SK-N-SH (cell line): ENCODE measurements around the gene ALDH1L2. TPM values are rescaled to one million over a fixed set of nuclear protein-coding genes. Genes with fewer than 3 reads are reported as not detected.

ENCODE experiments used
- CTCF ChIA-PET: fragments of 300-600, 350-600 bp; formaldehyde crosslinking; extraction: SDS; loops from one replicate; lab custom pipeline; 2021; lab: Yijun Ruan, JAX
- POLR2A ChIA-PET: fragments of 350-600 bp; sonication (Branson Sonifier 250); formaldehyde crosslinking; extraction: SDS; loops from one replicate; lab custom pipeline; 2020; ENCODE audit warnings: antibody characterized with exemption, inconsistent platforms; lab: Yijun Ruan, JAX
- DNase-seq: peaks from one replicate; pipeline ENCODE4 v3.0.0; 2012
- H2AFZ ChIP-seq: fragments of 200-600 bp; sonication (generic); 2 replicates; pipeline ENCODE4 v1.8.1; 2016; ENCODE audit warnings: antibody characterized with exemption, mild to moderate bottlenecking, low read depth
- H3F3A ChIP-seq: fragments of 200-600 bp; sonication (generic); replicated peaks from 2 replicates; pipeline ENCODE3; 2016; ENCODE audit warnings: antibody characterized with exemption, mild to moderate bottlenecking; ENCODE audit not compliant: insufficient read depth
- H3K27ac ChIP-seq, 2 experiments: fragments of 200-500 bp in 1 of 2; fragments of 200-600 bp in 1 of 2; sonication (Bioruptor generic) in 1 of 2; sonication (generic), shearing (Covaris generic) in 1 of 2; 2 replicates each; pipeline versions ENCODE4 v1.5.1 to v1.6.1; 2014 to 2016; ENCODE audit warnings: low read depth in 2 of 2, inconsistent platforms in 1 of 2, low read length in 1 of 2, mild to moderate bottlenecking in 1 of 2, mixed read lengths in 1 of 2
- H3K27me3 ChIP-seq: fragments of 200-600 bp; sonication (generic), shearing (Covaris generic); 2 replicates; pipeline ENCODE4 v1.6.1; 2016; ENCODE audit warnings: mixed run types; ENCODE audit not compliant: insufficient read depth
- H3K36me3 ChIP-seq, 2 experiments: fragments of 200-500 bp in 1 of 2; fragments of 200-600 bp in 1 of 2; sonication (Bioruptor generic) in 1 of 2; sonication (generic) in 1 of 2; replicated peaks in 1 of 2; 2 replicates each; pipeline versions ENCODE3 to v1.5.1; 2014 to 2016; ENCODE audit warnings: low read length in 1 of 2, mild to moderate bottlenecking in 1 of 2; ENCODE audit not compliant: insufficient read depth in 2 of 2, control insufficient read depth in 1 of 2
- H3K4me1 ChIP-seq, 2 experiments: fragments of 200-500 bp in 1 of 2; fragments of 200-600 bp in 1 of 2; sonication (Bioruptor generic) in 1 of 2; sonication (generic), shearing (Covaris generic) in 1 of 2; 2 replicates each; pipeline versions ENCODE4 v1.5.1 to v1.6.1; 2014 to 2016; ENCODE audit warnings: low read depth in 1 of 2, low read length in 1 of 2, mixed run types in 1 of 2; ENCODE audit not compliant: insufficient read depth in 2 of 2, control insufficient read depth in 1 of 2
- H3K4me2 ChIP-seq: fragments of 200-600 bp; sonication (generic), shearing (Covaris generic); 2 replicates; pipeline ENCODE4 v1.6.1; 2017; ENCODE audit warnings: mixed run types
- H3K4me3 ChIP-seq, 2 experiments: fragments of 200-500 bp in 1 of 2; fragments of 200-600 bp in 1 of 2; sonication (Bioruptor generic) in 1 of 2; sonication (generic), shearing (Covaris generic) in 1 of 2; 2 replicates each; pipeline versions ENCODE4 v1.5.1 to v1.8.1; 2014 to 2016; ENCODE audit warnings: low read depth in 2 of 2, inconsistent platforms in 1 of 2, low read length in 1 of 2, mild to moderate bottlenecking in 1 of 2, mixed read lengths in 1 of 2, moderate library complexity in 1 of 2
- H3K79me2 ChIP-seq: fragments of 200-600 bp; sonication (generic); 2 replicates; pipeline ENCODE4 v1.8.1; 2017; ENCODE audit warnings: mild to moderate bottlenecking; ENCODE audit not compliant: insufficient read depth
- H3K9ac ChIP-seq: fragments of 200-600 bp; sonication (generic); 2 replicates; pipeline ENCODE4 v1.6.1; 2017; ENCODE audit warnings: mixed run types
- H3K9me2 ChIP-seq: fragments of 200-600 bp; sonication (generic); 2 replicates; pipeline ENCODE4 v1.6.1; 2017; ENCODE audit warnings: mixed run types
- H3K9me3 ChIP-seq: fragments of 200-600 bp; sonication (generic); 2 replicates; pipeline ENCODE4 v1.6.1; 2017; ENCODE audit warnings: mixed run types, mild to moderate bottlenecking, moderate library complexity
- H4K20me1 ChIP-seq: fragments of 200-600 bp; sonication (generic); 2 replicates; pipeline ENCODE4 v1.6.1; 2017; ENCODE audit warnings: mild to moderate bottlenecking, mixed run types; ENCODE audit not compliant: insufficient read depth
- ELF1 ChIP-seq: IDR thresholded peaks from 2 replicates; pipeline ENCODE4 v1.4.0; 2012
- EP300 ChIP-seq, 2 experiments: IDR thresholded peaks; 2 replicates each; pipeline versions ENCODE4 v1.4.0 to v1.6.1; 2012; ENCODE audit warnings: borderline replicate concordance in 1 of 2, low read depth in 1 of 2, low read length in 1 of 2
- EZH2phosphoT487 ChIP-seq: fragments of 200-600 bp; sonication (generic); IDR thresholded peaks from 2 replicates; pipeline ENCODE4 v1.6.1; 2017; ENCODE audit warnings: low read depth, mixed run types, mild to moderate bottlenecking, antibody characterized with exemption, moderate library complexity, borderline replicate concordance
- FOSL2 ChIP-seq: IDR thresholded peaks from 2 replicates; pipeline ENCODE4 v1.4.0; 2012; ENCODE audit warnings: low read depth, mild to moderate bottlenecking, moderate library complexity, borderline replicate concordance
- GABPA ChIP-seq: IDR thresholded peaks from 2 replicates; pipeline ENCODE4 v1.4.0; 2012; ENCODE audit warnings: low read depth, mild to moderate bottlenecking
- MEF2A ChIP-seq: IDR thresholded peaks from 2 replicates; pipeline ENCODE4 v1.4.0; 2012; ENCODE audit warnings: low read depth, borderline replicate concordance
- NFIC ChIP-seq: IDR thresholded peaks from 2 replicates; pipeline ENCODE4 v1.4.0; 2012; ENCODE audit warnings: borderline replicate concordance
- POLR2AphosphoS5 ChIP-seq: IDR thresholded peaks from 2 replicates; pipeline ENCODE4 v1.6.1; 2012; ENCODE audit warnings: low read depth, low read length
- RCOR1 ChIP-seq: fragments of 150-350 bp; IDR thresholded peaks from 2 replicates; pipeline ENCODE4 v1.6.1; 2017; ENCODE audit warnings: antibody characterized with exemption, low read length
- RFX5 ChIP-seq: IDR thresholded peaks from 2 replicates; pipeline ENCODE4 v1.6.1; 2012; ENCODE audit warnings: mild to moderate bottlenecking, improper control_type of control experiment, low read length
- RXRA ChIP-seq: IDR thresholded peaks from 2 replicates; pipeline ENCODE4 v1.4.0; 2012; ENCODE audit warnings: low read depth, mild to moderate bottlenecking, borderline replicate concordance
- SIN3A ChIP-seq: IDR thresholded peaks from 2 replicates; pipeline ENCODE4 v1.6.1; 2012; ENCODE audit warnings: low read depth, mild to moderate bottlenecking, low read length, moderate library complexity, borderline replicate concordance
- SMC3 ChIP-seq: IDR thresholded peaks from 2 replicates; pipeline ENCODE4 v1.6.1; 2012; ENCODE audit warnings: low read depth, low read length, improper control_type of control experiment
- TEAD4 ChIP-seq: IDR thresholded peaks from 2 replicates; pipeline ENCODE4 v1.4.0; 2012; ENCODE audit warnings: mild to moderate bottlenecking, borderline replicate concordance; ENCODE audit not compliant: insufficient read depth
- YY1 ChIP-seq: IDR thresholded peaks from 2 replicates; pipeline ENCODE4 v1.4.0; 2012; ENCODE audit warnings: low read depth, mild to moderate bottlenecking
- WGBS: methylation state at CpG from one replicate; pipeline ENCODE4 v1.1.6; 2017; ENCODE audit warnings: low lambda C conversion rate; 5-methylcytosine and 5-hydroxymethylcytosine counted together
- polyA plus RNA-seq, 3 experiments: library from polyadenylated mRNA; depleted of rRNA; stranded (reverse); fragments of >200 nt; gene quantifications; 2 replicates each; pipeline ENCODE4 v1.2.3, GENCODE V29; 2012
- TF ChIP-seq, protein P1 (sequence below): IDR thresholded peaks from 2 replicates; pipeline ENCODE4 v1.4.0; 2012; ENCODE audit warnings: low read depth
- TF ChIP-seq, protein P2 (sequence below): IDR thresholded peaks from 2 replicates; pipeline ENCODE4 v1.4.0; 2012; ENCODE audit warnings: low read depth, borderline replicate concordance
- TF ChIP-seq, protein P3 (sequence below): fragments of 200-600 bp; sonication (generic); IDR thresholded peaks from 2 replicates; pipeline ENCODE4 v1.6.1; 2017; ENCODE audit warnings: antibody characterized with exemption, mild to moderate bottlenecking, moderate library complexity

The ALDH1L2 gene
- polyA plus RNA-seq, 1 of the 3 experiments (the other 2 are of a cell fraction) = 1.9 TPM

DNA sequence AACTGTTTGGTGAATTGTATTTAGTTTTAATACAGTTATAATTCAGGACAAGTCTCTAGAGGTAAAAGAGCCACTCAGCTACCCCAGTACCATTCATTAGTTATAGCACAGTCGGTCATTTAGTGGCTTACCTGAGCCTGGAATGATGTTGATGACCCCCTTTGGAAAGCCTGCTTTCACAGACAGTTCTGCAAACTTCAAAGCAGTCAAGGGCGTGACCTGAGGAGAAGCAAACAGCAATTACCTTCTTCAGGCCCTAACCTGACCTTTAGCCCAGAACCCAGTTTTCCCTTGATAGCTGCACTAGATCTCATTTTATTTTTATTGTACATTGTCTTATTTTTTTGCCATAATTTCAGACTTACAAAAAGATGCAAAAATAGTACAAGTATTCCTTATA lies 43.8 kb downstream of the ALDH1L2 start:
- WGBS = 80% methylated on average over 2 of the region's 2 CpGs
- ChIA-PET CTCF (no interaction called here), POLR2A (no interaction called here)
- H2AFZ ChIP-seq = no peak overlapping the region
- no peaks in the 10 kb centered on the region for H3K27me3 ChIP-seq
- no peak for TF ChIP-seq GABPA
- TF ChIP-seq FOSL2 = no peak
- no peak for TF ChIP-seq RFX5
- TF ChIP-seq EP300 (IDR thresholded peaks at IDR 0.05; ENCODE audit: borderline replicate concordance in 1 of 2, low read depth in 1 of 2, low read length in 1 of 2) = no peak
- TF ChIP-seq EZH2phosphoT487 = no peak
- no peak for TF ChIP-seq YY1
- TF ChIP-seq SMC3 = no peak
- TF ChIP-seq RXRA = no peak
- TF ChIP-seq TEAD4 = no peak
- no peak for TF ChIP-seq POLR2AphosphoS5
- TF ChIP-seq ELF1 = no peak
- no peak for TF ChIP-seq MEF2A
- TF ChIP-seq, protein P1, sequence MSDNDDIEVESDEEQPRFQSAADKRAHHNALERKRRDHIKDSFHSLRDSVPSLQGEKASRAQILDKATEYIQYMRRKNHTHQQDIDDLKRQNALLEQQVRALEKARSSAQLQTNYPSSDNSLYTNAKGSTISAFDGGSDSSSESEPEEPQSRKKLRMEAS = no peak
- no peak for TF ChIP-seq NFIC
- TF ChIP-seq RCOR1 = no peak
- TF ChIP-seq, protein P2, sequence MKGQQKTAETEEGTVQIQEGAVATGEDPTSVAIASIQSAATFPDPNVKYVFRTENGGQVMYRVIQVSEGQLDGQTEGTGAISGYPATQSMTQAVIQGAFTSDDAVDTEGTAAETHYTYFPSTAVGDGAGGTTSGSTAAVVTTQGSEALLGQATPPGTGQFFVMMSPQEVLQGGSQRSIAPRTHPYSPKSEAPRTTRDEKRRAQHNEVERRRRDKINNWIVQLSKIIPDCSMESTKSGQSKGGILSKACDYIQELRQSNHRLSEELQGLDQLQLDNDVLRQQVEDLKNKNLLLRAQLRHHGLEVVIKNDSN = no peak
- TF ChIP-seq SIN3A = no peak
- TF ChIP-seq, protein P3, sequence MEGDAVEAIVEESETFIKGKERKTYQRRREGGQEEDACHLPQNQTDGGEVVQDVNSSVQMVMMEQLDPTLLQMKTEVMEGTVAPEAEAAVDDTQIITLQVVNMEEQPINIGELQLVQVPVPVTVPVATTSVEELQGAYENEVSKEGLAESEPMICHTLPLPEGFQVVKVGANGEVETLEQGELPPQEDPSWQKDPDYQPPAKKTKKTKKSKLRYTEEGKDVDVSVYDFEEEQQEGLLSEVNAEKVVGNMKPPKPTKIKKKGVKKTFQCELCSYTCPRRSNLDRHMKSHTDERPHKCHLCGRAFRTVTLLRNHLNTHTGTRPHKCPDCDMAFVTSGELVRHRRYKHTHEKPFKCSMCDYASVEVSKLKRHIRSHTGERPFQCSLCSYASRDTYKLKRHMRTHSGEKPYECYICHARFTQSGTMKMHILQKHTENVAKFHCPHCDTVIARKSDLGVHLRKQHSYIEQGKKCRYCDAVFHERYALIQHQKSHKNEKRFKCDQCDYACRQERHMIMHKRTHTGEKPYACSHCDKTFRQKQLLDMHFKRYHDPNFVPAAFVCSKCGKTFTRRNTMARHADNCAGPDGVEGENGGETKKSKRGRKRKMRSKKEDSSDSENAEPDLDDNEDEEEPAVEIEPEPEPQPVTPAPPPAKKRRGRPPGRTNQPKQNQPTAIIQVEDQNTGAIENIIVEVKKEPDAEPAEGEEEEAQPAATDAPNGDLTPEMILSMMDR = no peak
- H3K9me2 ChIP-seq = no peaks in the 10 kb centered on the region
- H3K9ac ChIP-seq = no peak overlapping the region
- H3K9me3 ChIP-seq = no peaks in the 10 kb centered on the region
- no peak overlapping the region for H3K4me2 ChIP-seq
- no peaks in the 10 kb centered on the region for H3K79me2 ChIP-seq
- H3K27ac ChIP-seq = no peak overlapping the region
- H3K36me3 ChIP-seq = peaks cover 0 to 10% of the 10 kb centered on the region in 2 experiments
- H4K20me1 ChIP-seq = no peaks in the 10 kb centered on the region
- H3F3A ChIP-seq = no peaks in the 10 kb centered on the region
- no peaks in the 10 kb centered on the region for H3K4me1 ChIP-seq
- no peak overlapping the region for H3K4me3 ChIP-seq
- no peak for DNase-seq
